Fibroblast of villous mesenchyme (primary cell): ENCODE results near the gene CEP112. TPM values are rescaled to one million over a fixed set of nuclear protein-coding genes. Genes with fewer than 3 reads are reported as not detected.

Experiments
- DNase-seq: peaks from one replicate; pipeline ENCODE4 v3.0.0-alpha.2; 2010; ENCODE audit warnings: low read depth
- H3K4me3 ChIP-seq: 2 replicates; pipeline ENCODE4 v1.5.1; 2011; ENCODE audit warnings: low read depth, mild to moderate bottlenecking, low read length
- CTCF ChIP-seq: IDR thresholded peaks from 2 replicates; pipeline ENCODE4 v1.5.1; 2012; ENCODE audit warnings: low read depth, mild to moderate bottlenecking, low read length; ENCODE audit not compliant: insufficient read depth
- total RNA-seq: library from RNA; depleted of rRNA; stranded (reverse); fragments of >200 nt; gene quantifications from 2 replicates; pipeline ENCODE4 v1.2.3, GENCODE V29; 2012

Gene CEP112
- total RNA-seq, 1 donor, result 10.8 TPM

GRCh38 chr17:65666876-65667321 is 525.0 kb downstream of the CEP112 start:
- DNase-seq, result no peak
- no peak for TF ChIP-seq CTCF
- H3K4me3 ChIP-seq, result no peak overlapping the region

DNA sequence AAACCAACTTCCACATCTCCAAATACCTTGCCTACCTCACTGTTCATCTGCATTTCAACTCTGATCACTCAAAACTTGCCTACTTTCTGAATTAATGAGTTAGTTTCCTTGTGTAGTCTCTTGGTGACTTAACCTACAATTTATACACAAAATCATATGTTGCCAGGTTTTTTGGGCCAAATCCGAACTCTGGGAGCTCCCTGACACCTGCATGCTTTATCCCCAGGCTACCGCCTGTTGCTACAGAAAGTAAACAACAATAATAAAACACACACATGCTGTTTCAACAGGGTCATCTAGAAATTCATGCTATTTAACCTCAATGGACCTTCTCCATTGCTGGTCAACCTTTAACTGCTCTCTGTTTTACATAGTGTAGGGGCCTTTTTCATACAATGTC is 526.0 kb downstream of the CEP112 start:
- no peak for TF ChIP-seq CTCF
- DNase-seq, result no peak
- no peak overlapping the region for H3K4me3 ChIP-seq

- H3K4me3 ChIP-seq, result no peak overlapping the region
- no peak for DNase-seq
- no peak for TF ChIP-seq CTCF
Measured at GRCh38 chr17:65664696-65665095, 527.2 kb downstream of the CEP112 start.

DNA sequence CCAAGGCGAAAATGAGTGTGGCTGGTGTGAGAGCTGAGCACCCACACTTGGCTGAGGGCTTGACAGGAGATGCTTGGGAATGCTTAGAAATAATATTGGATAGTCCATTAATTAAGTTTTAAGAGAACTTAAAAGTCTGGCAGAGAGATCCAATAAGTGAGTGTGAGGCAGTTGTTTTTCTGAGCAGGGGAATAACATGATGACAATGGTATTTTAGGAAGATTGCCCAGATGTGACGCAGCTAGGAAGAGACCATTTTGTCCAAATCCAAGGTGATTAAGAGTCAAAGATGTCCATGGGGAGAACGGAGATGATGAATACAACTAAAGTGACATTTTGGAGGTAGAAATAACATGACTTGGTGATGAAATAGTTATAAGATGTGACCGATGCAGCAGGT is 527.7 kb downstream of the CEP112 start:
- DNase-seq, result peak; percentile 40
- no peak for TF ChIP-seq CTCF
- no peak overlapping the region for H3K4me3 ChIP-seq

GRCh38 chr17:65662196-65662595 is 529.7 kb downstream of the CEP112 start:
- peak; percentile 72 for DNase-seq
- TF ChIP-seq CTCF, result no peak
- no peak overlapping the region for H3K4me3 ChIP-seq

DNA sequence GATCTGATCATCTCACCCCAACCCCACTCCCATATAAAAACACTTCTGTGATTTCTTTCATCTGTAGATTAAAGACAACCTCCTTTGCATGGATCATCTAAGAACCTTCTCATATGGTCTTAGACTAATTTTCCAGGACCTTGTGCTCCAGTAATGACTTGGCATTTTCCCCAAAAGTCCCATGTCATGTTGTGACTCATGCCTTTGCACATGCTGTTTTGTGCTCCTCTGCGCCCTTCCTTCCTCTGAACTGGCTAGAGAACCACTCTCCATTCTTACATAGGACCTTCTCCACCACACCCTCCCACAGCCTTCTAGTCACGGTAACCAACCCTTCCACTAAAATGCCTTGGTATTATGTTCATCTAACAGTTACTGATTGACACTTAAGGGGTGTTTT is 531.0 kb downstream of the CEP112 start:
- no peak for TF ChIP-seq CTCF
- peak; percentile 69 for DNase-seq
- no peak overlapping the region for H3K4me3 ChIP-seq

DNA sequence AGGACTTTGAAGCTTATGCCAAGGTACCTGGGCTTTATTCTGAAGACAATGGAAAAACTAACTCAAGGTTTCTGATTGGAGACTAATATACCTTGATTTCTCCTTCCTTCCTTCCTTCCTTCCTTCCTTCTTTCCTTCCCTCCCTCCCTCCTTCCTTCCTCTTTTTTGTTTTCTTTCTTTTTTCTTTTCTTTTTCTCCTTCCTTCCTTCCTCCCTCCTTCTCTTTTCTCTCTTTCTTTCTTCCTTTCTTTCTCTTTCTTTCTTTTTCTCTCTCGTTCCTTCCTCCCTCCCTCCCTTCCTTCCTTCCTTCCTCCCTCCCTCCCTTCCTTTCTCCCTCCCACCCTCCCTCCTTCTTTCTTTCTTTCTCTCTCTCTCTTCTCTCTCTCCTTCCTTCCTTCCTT is 531.9 kb downstream of the CEP112 start:
- no peak for TF ChIP-seq CTCF

More for the DNA sequence above, 531.9 kb downstream of the CEP112 start:
- no peak overlapping the region for H3K4me3 ChIP-seq
- no peak for DNase-seq
